Stimulated activated CD4-positive, alpha-beta T cell treated with anti-CD3 and anti-CD28 coated beads, Interleukin-15, amount 100 ng/mL, for 24 hours (primary cell): Measurements from ENCODE around the gene RNF212B.

Experiments used
- DNase-seq: peaks from one replicate; pipeline ENCODE4 v3.0.0-alpha.2; 2020

RNF212B gene

DNA sequence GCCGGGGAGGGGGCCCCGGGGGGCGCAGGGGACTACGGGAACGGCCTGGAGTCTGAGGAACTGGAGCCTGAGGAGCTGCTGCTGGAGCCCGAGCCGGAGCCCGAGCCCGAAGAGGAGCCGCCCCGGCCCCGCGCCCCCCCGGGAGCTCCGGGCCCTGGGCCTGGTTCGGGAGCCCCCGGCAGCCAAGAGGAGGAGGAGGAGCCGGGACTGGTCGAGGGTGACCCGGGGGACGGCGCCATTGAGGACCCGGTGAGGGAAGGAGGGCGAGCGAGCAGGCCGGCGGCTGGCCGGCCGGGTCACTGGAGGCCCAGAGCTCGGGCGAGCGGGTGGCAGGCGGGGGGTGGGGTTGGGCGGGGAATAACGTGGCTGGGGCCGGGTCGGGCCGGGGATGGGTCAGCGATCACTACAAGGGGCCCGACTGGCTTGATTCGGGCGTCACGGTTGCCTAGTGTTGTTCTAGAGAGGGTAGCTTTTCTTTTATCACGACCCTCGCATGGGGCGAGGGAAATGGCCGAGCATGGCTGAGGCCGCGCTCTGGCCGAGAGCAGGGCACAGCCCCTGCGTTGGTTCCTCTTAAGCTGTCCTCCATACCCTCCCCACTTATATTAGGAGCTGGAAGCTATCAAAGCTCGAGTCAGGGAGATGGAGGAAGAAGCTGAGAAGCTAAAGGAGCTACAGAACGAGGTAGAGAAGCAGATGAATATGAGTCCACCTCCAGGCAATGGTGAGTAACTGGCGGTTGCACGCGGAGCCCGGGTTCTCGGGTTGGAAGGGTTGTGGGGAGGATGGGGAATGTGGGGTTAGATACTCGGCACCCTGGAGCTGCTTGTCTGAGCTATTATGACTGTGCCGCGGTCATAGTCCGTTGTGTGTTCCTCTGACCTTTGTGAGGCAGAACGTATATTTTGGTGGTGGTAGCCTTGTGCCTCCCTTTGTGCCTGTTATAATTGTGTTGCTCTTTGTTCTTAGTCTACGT lies 84.1 kb downstream of the RNF212B start:
- peak; percentile 75 for DNase-seq
